HG02852 (cell line): Measurements from ENCODE around the gene TAL1.

ENCODE experiments used
- ATAC-seq: cut with Tn5 transposase; IDR thresholded peaks from one replicate; pipeline ENCODE4 v1.9.1; 2021; ENCODE audit warnings: mild to moderate bottlenecking, moderate library complexity; ENCODE audit not compliant: unreplicated experiment

Gene TAL1

DNA sequence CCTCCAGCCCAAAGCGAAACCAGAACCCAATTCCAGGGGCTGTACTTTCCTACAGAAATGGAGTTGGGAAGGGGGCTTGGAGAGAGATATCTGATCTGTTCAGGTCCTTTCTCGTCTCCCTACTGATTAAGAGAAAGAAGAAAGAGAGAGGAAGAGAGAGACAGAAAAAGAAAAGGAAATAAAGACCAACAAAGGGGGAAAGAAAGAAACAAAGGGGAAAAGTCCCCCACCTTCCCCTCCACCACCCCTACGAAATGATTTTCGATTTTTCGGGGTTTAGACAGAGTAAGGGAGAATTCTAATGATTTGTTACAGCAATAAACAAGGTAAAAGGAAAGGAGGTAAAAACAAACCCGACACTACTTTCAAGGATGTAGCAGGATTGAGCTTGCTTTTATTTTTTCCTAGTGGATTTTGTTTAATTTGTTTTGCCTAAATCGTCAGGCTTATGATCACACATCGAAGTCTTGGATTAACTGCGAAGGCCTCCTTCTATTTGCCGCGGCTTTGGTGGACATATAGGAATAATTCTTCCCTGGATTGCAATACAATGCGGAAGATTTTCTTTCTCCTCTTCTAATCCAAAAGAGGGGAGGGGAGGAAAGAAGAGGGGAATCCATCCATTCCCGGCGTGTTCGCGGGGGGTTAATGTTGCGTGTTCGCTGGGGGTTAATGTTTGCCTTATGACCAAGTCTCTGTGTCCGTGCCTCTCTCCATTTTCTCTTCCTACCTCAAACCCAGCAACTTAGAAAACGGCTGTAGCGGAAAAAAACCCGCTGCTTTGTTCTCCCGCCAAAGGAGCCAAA is 1.9 kb downstream of the TAL1 start:
- no peak for ATAC-seq

GRCh38 chr1:47229031-47229885 is 2.8 kb downstream of the TAL1 start:
- no peak for ATAC-seq

GRCh38 chr1:47228644-47229030 is 3.4 kb downstream of the TAL1 start:
- no peak for ATAC-seq

DNA sequence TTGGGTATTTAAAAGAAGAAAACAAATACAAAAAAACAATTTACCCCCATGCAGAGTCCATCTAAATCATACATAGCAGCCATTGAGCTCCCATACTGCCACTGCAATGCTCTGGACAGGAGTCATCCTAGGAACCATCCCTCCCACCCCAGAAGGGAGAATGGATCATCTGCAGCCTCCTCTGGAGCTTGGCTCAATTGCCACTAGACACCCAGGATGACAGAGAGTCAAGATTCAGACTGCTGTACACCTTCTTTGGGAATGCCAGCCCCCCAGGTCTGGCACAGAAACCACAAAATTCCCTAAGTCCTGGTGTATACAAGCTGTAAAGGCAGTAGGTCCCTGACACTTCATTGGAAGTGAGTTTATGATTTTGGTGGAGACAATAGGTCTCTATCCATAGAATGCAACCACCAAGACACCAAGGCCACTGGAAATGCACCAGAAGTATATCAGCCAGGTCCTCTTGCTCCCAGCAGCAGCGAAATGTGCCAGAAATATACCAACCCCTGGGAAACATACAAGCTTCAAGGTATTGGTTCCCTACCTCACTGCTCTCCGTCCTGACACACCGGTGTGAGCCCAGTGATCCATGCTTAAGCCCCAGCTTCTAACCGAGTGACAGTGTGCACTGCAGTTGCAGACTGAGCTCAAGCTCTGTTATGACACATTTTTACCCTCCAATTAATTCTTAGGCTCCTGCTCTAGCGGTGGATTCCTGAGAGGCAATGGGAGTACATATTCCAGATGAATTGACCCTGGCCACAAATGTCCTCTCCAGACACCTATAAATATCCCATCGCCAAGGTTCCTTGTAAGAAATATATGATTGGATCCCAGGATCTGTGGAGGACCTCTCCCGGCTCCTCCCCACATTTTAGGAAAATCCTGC is 4.4 kb downstream of the TAL1 start:
- ATAC-seq = no peak

DNA sequence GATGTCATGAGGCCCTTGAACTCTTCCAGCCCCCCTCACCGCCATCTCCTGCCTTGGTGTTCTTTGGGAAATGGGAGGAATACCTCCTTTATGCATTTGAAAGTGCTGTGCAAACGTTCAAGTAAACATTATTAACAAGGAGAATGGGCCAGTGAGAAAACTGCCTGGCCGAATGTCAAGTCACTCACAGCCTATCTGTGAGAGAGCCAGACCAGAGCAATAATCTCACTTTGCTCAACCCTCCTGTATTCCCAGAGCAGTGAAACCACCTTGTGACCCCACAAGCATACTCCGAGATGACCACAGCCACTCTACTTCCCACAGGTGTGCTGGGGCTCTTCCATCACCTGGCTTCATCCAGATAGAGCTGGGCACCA is 5.2 kb downstream of the TAL1 start:
- no peak for ATAC-seq

DNA sequence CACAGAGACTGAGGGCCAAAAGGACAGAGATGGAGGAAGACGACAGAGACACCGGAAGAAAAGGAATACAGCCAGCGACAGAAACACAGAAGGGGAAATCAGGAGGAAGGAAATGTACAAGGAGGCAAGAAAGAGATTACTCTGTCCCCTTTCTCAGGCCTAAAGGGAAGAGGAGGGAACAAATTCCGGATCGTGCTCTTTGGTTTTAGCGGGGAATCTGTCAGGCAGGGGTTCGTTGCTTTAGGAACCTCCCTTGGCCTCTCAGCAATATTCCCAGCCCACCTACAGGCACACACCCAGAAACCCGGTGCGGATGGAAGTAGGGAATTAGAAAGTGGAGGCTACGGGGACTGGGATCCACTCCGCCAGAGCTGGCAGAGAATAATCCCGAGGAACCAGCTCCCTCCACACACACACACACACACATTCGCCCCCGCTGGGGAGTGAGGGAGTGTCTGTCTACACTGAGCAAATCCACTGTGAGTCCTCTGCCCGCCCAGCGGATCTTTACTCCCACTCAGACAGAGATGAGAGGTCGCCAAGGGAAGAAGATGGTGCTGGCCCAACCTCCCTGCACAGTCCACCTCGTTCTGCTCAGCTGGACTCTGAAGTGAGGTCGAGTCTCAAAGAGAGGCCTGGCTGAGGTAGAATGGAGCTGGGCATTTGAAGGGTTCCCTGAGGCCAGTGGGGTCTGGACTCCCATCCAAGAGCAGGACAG is 5.7 kb downstream of the TAL1 start:
- no peak for ATAC-seq

- no peak for ATAC-seq
These were observed 6.5 kb downstream of the TAL1 start for GRCh38 chr1:47225430-47226100.

DNA sequence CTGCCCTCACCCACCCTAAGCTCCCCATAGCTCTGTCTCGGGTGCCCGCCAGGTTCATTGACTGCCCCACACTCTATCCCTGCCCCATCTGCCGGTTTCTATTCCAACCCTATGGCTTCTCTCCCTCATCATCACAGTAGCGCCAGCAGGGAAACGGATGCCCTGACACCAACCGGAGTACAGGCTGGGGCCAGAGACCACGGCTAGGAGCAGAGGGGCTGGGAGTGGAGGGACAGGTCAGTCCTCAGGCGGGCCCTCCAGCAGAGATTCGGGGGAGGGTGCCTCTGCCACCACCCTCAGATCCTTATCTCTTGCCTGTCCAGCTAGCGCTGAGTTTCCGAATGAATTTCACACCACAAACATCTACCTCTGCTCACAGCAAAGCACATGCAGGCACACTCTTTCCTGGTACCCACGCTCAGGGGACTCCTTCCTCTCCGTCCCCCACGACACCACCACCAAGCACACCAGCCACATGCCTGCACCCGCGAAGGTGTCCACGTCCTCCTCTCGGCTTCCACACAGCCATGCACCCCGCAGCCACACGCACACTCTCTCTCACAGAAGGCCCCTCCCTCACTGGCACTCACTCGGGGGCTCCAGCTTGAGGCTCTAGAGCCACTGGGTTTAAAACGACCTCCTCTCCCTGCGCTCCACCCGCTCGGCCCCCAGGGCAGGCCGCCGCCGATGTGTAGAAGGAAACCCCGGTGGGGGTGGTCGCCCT is 7.2 kb downstream of the TAL1 start:
- no peak for ATAC-seq

DNA sequence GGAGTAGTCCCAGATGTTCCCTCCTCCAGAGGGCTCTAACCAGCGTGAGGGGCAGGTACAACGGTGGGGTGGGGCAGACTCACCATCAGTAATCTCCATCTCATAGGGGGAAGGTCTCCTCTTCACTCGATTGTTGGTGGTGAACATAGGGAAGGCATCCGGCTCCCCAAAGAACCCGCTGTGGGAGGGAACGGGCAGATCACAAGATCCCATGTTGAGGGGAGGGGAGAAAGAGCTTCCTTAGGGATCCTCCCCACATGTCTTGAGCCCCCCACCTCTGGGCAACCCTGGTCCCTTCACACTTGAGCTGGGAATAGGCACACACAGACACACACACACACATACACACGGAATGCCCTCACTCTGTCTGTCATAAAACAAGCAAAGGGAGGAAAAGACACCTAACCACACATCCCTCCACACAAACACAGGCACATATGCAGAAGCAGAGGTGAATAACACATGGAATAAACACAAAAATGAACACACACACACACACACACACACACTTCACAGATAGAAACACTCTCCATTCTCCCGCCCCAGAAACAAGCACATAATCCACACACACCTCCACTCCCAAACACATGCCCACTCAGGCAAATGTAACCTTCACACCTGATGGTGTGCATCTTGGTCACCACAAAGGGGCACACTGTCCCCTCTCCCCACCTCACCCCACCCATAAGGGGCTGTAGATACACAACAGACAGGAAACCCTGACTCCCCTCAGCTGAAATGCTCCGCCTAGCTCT is 7.9 kb downstream of the TAL1 start:
- ATAC-seq = no peak

DNA sequence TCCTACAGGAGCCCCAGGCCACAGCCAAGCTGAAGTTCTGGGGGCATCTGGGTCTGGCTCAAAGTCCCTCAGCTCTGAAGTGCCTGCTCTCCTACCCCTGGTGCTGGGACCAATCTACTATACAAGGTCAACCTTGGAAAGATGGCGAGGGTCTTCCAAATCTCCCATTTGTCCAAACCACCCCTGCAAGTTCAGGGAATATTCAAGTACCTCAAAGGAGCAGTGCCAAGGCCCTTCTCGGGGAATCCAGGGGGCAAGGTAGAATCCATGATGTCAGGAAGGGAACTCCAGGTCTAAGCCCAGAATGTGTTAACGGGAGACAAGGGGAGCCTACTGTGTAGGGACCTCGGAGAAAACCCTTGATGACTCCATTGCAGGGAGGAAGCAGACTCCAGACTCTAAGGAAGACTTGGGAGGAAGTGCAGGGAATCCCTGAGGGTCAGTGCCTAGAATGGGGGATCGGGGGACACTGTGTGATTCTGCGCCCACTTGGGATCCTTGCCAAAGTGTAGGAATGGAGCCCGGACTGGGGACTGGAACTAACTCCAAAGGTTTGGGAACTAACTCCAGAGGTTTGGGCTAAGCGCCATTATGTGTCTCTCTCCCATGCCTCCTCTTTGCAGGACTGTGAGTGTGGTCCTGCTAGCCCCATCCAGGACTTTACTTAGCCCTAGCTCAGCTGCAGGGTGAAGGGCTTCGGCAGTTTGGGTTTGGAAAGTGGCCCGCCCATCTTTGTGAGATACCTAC is 8.7 kb downstream of the TAL1 start:
- no peak for ATAC-seq

- ATAC-seq = no peak
These were observed 9.5 kb downstream of the TAL1 start for GRCh38 chr1:47222476-47222875.

- ATAC-seq = no peak
These were observed 12.3 kb downstream of the TAL1 start for GRCh38 chr1:47219590-47220220.

DNA sequence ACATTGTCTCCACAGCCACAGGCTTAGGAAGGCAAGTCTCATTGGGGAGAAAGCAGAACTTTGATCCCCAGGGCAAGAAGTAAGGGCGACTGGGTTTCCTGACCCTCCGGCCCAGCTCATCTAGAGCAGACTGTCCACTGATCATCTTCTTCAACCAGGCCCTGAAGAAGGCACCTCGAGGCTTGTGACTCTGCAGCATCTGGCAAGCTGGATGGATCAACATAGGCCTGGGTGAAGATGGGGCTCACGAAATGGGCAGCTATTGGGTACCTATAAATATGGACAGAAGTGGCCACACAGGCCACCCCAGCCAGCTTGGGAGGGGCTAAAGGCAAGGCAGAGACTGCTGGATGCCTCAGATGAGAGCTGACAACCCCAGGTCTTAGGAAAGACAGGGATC is 13.0 kb downstream of the TAL1 start:
- no peak for ATAC-seq

DNA sequence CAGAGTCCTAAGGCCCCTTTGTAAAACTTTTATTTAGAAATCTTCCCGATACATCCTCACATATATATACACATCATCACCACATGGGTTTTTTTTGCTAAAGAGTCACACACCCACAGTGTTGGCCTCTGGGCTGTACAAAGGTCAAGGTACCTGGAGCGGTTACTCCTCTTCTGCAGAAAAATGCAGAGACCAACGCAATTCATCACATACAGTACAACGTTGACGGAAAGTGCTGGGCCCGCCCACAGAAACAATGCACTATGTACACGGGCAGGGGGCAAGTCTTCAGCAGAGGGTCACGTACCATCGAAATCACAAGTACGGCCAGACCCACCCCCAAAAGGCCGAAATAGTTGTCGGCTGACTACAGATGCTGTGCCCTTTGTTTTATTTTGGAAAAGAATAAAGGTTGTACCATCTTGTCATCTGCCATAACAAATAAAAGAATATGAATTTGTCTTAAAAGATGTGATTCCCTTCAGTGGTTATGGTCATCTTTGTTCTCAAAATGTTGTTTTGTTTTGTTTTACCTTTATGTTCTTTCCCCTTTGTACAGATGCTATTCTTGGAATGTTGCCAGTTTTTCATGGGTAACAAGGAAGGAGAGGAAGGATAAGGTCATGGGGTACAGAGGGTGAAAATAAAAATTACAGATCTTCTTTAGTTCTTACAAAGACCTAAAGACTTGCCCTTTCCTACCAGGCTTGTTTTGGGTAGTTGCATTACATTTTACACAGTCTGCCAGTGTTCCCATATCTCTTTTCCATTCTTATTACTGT is 15.6 kb downstream of the TAL1 start:
- no peak for ATAC-seq

DNA sequence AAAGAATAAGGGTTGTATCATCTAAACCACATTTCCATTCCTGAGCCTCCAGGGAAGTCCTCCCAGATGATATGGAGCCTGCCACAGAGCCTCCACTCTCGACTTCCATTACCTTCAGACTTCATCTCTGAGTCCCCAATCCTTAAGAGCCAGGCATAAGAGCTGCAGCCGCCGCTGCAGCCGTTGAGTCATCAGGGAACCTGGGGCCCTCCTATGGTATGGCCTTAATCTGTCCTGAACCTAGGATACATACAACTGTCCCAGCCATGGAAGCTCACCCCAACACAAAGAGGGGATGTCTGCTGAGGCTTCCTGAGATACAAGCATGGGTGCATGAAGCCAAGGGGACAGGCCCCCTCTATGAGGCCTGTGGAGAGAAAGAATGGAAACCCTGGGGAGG is 16.3 kb downstream of the TAL1 start:
- no peak for ATAC-seq

GRCh38 chr1:47214549-47214948 is 17.5 kb downstream of the TAL1 start:
- no peak for ATAC-seq
